HEK293 (cell line): ENCODE measurements around the gene NARS2.
A peak's percentile ranks its signal among the peaks of the same experiment; 100 is the strongest.

Experiments used
- CTCF ChIA-PET: fragments of 350-600 bp; formaldehyde crosslinking; extraction: SDS; loops from one replicate; lab custom pipeline; 2021; ENCODE audit warnings: antibody characterized with exemption; lab: Yijun Ruan, JAX
- POLR2A ChIA-PET: fragments of 300-600 bp; formaldehyde crosslinking; extraction: SDS; loops from one replicate; lab custom pipeline; 2020; ENCODE audit warnings: antibody characterized with exemption, inconsistent platforms; lab: Yijun Ruan, JAX
- H3K27ac ChIP-seq: fragments of 200-500 bp; sonication (Bioruptor generic); 2 replicates; pipeline ENCODE4 v1.5.1; 2014; ENCODE audit warnings: low read depth, low read length, control low read depth, inconsistent platforms; ENCODE audit errors: extremely low read depth
- H3K36me3 ChIP-seq, 2 experiments: fragments of 200-500 bp in 1 of 2; sonication (Bioruptor generic) in 1 of 2; 1 replicate in 1 of 2; 2 replicates in 1 of 2; pipeline ENCODE4 v1.5.1; 2014 to 2017; ENCODE audit warnings: inconsistent platforms in 2 of 2, low read length in 2 of 2; ENCODE audit not compliant: control insufficient read depth in 2 of 2, insufficient read depth in 1 of 2
- H3K4me1 ChIP-seq: fragments of 200-500 bp; sonication (Bioruptor generic); 2 replicates; pipeline ENCODE4 v1.5.1; 2014; ENCODE audit warnings: mild to moderate bottlenecking, low read length, inconsistent platforms; ENCODE audit not compliant: control insufficient read depth, insufficient read depth
- H3K4me3 ChIP-seq: 2 replicates; pipeline ENCODE4 v1.5.1; 2011; ENCODE audit warnings: low read depth, mild to moderate bottlenecking, control low read depth, low read length, moderate library complexity
- H3K9me3 ChIP-seq: fragments of 200-500 bp; sonication (Bioruptor generic); 2 replicates; pipeline ENCODE4 v1.5.1; 2014; ENCODE audit warnings: low read depth, low read length, inconsistent platforms; ENCODE audit not compliant: control insufficient read depth, insufficient read depth
- GLIS1 ChIP-seq: fragments of 450-650 bp; formaldehyde crosslinking; IDR thresholded peaks from 2 replicates; pipeline ENCODE4 v1.5.1; 2016; ENCODE audit warnings: missing biosample characterization, missing genetic modification characterization
- KLF16 ChIP-seq: fragments of 450-650 bp; formaldehyde crosslinking; IDR thresholded peaks from 2 replicates; pipeline ENCODE4 v1.5.1; 2017; ENCODE audit warnings: missing biosample characterization, missing genetic modification characterization
- PRDM1 ChIP-seq: fragments of 450-650 bp; formaldehyde crosslinking; IDR thresholded peaks from 2 replicates; pipeline ENCODE4; 2016; ENCODE audit warnings: missing biosample characterization, missing genetic modification characterization
- SCRT2 ChIP-seq: fragments of 450-650 bp; formaldehyde crosslinking; IDR thresholded peaks from 2 replicates; pipeline ENCODE4 v1.5.1; 2016; ENCODE audit warnings: missing biosample characterization, missing genetic modification characterization
- SP2 ChIP-seq: fragments of 450-650 bp; formaldehyde crosslinking; IDR thresholded peaks from 2 replicates; pipeline ENCODE4 v1.5.1; 2016; ENCODE audit warnings: missing biosample characterization, missing genetic modification characterization
- SP3 ChIP-seq: fragments of 450-650 bp; formaldehyde crosslinking; IDR thresholded peaks from 2 replicates; pipeline ENCODE4 v1.5.1; 2016; ENCODE audit warnings: missing biosample characterization, missing genetic modification characterization
- SP7 ChIP-seq: fragments of 450-650 bp; formaldehyde crosslinking; IDR thresholded peaks from 2 replicates; pipeline ENCODE4 v1.5.1; 2016; ENCODE audit warnings: missing biosample characterization, missing genetic modification characterization
- TRIM28 ChIP-seq: IDR thresholded peaks from 2 replicates; pipeline ENCODE4 v1.6.1; 2011; ENCODE audit warnings: low read length, control low read depth, borderline replicate concordance
- ZBTB17 ChIP-seq: fragments of 450-650 bp; formaldehyde crosslinking; IDR thresholded peaks from 2 replicates; pipeline ENCODE4 v1.5.1; 2016; ENCODE audit warnings: missing biosample characterization, missing genetic modification characterization
- ZBTB20 ChIP-seq: fragments of 450-650 bp; formaldehyde crosslinking; IDR thresholded peaks from 2 replicates; pipeline ENCODE4 v1.5.1; 2016; ENCODE audit warnings: missing biosample characterization, missing genetic modification characterization
- ZBTB21 ChIP-seq: fragments of 450-650 bp; formaldehyde crosslinking; IDR thresholded peaks from 2 replicates; pipeline ENCODE4 v1.5.1; 2017; ENCODE audit warnings: missing biosample characterization, missing genetic modification characterization
- ZFHX2 ChIP-seq: fragments of 450-650 bp; formaldehyde crosslinking; conservative IDR thresholded peaks from 2 replicates; pipeline ENCODE4 v1.5.1; 2016; ENCODE audit warnings: missing biosample characterization, missing genetic modification characterization
- ZNF2 ChIP-seq: fragments of 450-650 bp; formaldehyde crosslinking; IDR thresholded peaks from 2 replicates; pipeline ENCODE4 v1.5.1; 2016; ENCODE audit warnings: missing biosample characterization, missing genetic modification characterization
- ZNF24 ChIP-seq: fragments of 450-650 bp; formaldehyde crosslinking; IDR thresholded peaks from 2 replicates; pipeline ENCODE4 v1.5.1; 2016; ENCODE audit warnings: missing biosample characterization, missing genetic modification characterization
- ZNF341 ChIP-seq: fragments of 450-650 bp; formaldehyde crosslinking; IDR thresholded peaks from 2 replicates; pipeline ENCODE4; 2016; ENCODE audit warnings: low read depth, missing biosample characterization, missing genetic modification characterization
- ZNF354C ChIP-seq: fragments of 450-650 bp; formaldehyde crosslinking; IDR thresholded peaks from 2 replicates; pipeline ENCODE4 v1.5.1; 2016; ENCODE audit warnings: missing biosample characterization, missing genetic modification characterization, low read depth, borderline replicate concordance
- ZNF366 ChIP-seq: fragments of 450-650 bp; formaldehyde crosslinking; conservative IDR thresholded peaks from 2 replicates; pipeline ENCODE4 v1.5.1; 2016; ENCODE audit warnings: missing biosample characterization, missing genetic modification characterization
- ZNF394 ChIP-seq: fragments of 450-650 bp; formaldehyde crosslinking; IDR thresholded peaks from 2 replicates; pipeline ENCODE4 v1.5.1; 2016; ENCODE audit warnings: missing biosample characterization, missing genetic modification characterization, mild to moderate bottlenecking, moderate library complexity, borderline replicate concordance
- ZNF473 ChIP-seq: fragments of 450-650 bp; formaldehyde crosslinking; IDR thresholded peaks from 2 replicates; pipeline ENCODE4 v1.5.1; 2017; ENCODE audit warnings: missing biosample characterization, missing genetic modification characterization
- ZNF629 ChIP-seq: fragments of 450-650 bp; formaldehyde crosslinking; IDR thresholded peaks from 2 replicates; pipeline ENCODE4 v1.5.1; 2017; ENCODE audit warnings: missing biosample characterization, missing genetic modification characterization
- TF ChIP-seq, protein P1 (sequence below): fragments of 450-650 bp; formaldehyde crosslinking; optimal IDR thresholded peaks from 2 replicates; pipeline ENCODE3; 2016; ENCODE audit warnings: missing biosample characterization, mild to moderate bottlenecking, missing genetic modification characterization
- TF ChIP-seq, protein P2 (sequence below): fragments of 450-650 bp; formaldehyde crosslinking; IDR thresholded peaks from 2 replicates; pipeline ENCODE4 v1.5.1; 2016; ENCODE audit warnings: missing biosample characterization, missing genetic modification characterization
- TF ChIP-seq, protein P3 (sequence below): fragments of 450-650 bp; formaldehyde crosslinking; IDR thresholded peaks from 2 replicates; pipeline ENCODE4 v1.5.1; 2016; ENCODE audit warnings: missing biosample characterization, missing genetic modification characterization
- TF ChIP-seq, protein P4 (sequence below): fragments of 450-650 bp; formaldehyde crosslinking; IDR thresholded peaks from 2 replicates; pipeline ENCODE4 v1.5.1; 2016; ENCODE audit warnings: missing biosample characterization, missing genetic modification characterization
- TF ChIP-seq, protein P5 (sequence below): fragments of 450-650 bp; formaldehyde crosslinking; IDR thresholded peaks from 2 replicates; pipeline ENCODE4 v1.5.1; 2016; ENCODE audit warnings: missing biosample characterization, missing genetic modification characterization

Gene NARS2, protein sequence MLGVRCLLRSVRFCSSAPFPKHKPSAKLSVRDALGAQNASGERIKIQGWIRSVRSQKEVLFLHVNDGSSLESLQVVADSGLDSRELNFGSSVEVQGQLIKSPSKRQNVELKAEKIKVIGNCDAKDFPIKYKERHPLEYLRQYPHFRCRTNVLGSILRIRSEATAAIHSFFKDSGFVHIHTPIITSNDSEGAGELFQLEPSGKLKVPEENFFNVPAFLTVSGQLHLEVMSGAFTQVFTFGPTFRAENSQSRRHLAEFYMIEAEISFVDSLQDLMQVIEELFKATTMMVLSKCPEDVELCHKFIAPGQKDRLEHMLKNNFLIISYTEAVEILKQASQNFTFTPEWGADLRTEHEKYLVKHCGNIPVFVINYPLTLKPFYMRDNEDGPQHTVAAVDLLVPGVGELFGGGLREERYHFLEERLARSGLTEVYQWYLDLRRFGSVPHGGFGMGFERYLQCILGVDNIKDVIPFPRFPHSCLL

DNA sequence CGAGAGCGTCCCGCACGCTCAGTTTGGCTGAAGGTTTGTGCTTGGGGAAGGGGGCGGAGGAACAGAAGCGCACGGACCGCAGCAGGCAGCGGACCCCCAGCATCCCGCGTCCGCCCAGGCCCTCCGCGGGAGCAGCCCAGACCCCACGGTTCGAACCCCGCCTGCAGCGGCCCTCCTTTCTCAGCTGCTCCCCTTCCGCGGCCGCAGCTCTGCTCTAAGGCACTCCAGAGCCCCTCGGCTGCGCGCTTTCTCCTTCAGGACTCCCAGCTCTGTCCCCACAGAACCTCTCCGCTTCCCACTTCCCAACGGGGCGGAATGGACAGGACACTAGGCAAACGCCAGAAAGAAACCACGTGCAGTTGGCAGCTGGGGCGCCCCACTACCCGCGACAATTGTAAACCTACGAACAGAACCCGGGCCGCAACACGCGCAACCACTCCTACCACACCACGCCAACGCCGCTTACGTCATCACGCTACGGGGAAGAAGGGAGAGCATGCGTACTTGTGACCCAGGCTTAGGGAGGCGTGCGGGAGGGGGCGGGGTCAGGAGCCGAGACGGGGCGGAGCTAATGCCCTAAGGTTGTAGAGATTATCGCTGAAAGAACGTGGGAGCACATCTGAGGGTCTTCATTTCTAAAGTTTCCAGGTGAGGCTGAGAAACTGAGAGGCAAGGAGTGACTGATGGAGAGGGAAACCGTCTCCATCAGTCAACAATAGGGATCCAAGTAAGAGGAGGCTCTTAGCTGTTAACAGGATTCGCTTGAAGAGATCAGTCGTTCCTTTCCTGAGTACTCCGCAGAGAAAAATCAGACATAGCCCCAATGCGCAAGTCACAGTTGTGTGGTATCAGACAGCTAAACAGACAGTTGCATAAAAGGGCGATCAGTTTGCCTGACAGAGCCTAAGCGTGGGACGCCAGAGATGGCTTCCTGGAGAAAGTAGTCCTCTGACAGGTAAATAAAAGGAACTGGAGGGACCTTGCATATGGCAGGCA lies at the start of gene NARS2:
TSS of gene NARS2 (minus strand) at position 479 of the 996 bp plus-strand sequence. CDS start at position 103, 376 bp downstream.
- no peaks in the 10 kb centered on the region for H3K4me1 ChIP-seq
- no peaks in the 10 kb centered on the region for H3K9me3 ChIP-seq
- POLR2A ChIA-PET = interaction anchor here (0.6 to 1.6 kb wide), 5 partner anchors 10 to 436 kb away, joined by 4 to 6 read pairs (median 5); partner anchors contain the start of genes ALG8, KCTD21 and USP35
- peak within 1 kb of the TSS; percentile 87 for H3K4me3 ChIP-seq
- H3K27ac ChIP-seq = peak within 1 kb of the TSS; percentile 38; the same call in 1 of the 2 replicates
- H3K36me3 ChIP-seq = peaks cover 4 to 22% of the 10 kb centered on the region in 2 experiments; a peak in 2 of 3 replicates
- CTCF ChIA-PET = interaction anchor here (0.5 to 5.0 kb wide), 4 partner anchors 10 to 347 kb away, joined by 3 to 40 read pairs (median 5); no protein-coding TSS in a partner anchor
- TF ChIP-seq GLIS1 (tag by site-specific recombination) (peak; percentile 49), SP7 (tag by site-specific recombination) (peak; percentile 55), ZNF473 (no peak), SCRT2 (no peak), TRIM28 (peak; percentile 16; the same call in 1 of the 2 replicates), PRDM1 (tag by site-specific recombination) (0 out of 2 replicates have a peak, but pooled peaks have one; percentile 2), SP3 (peak; percentile 58), ZNF394 (tag by site-specific recombination) (peak; percentile 84), ZNF629 (tag by site-specific recombination) (peak; percentile 92), KLF16 (tag by site-specific recombination) (peak; percentile 55; the same call in 1 of the 2 replicates), ZNF341 (tag by site-specific recombination) (no peak), ZNF366 (tag by site-specific recombination) (0 out of 2 replicates have a peak, but pooled peaks have one; percentile 47), ZNF2 (tag by site-specific recombination) (peak; percentile 61; the same call in 1 of the 2 replicates), ZBTB17 (tag by site-specific recombination) (peak; percentile 63), ZFHX2 (peak; percentile 75), ZNF24 (tag by site-specific recombination) (0 out of 2 replicates have a peak, but pooled peaks have one; percentile 46), SP2 (tag by site-specific recombination) (peak; percentile 36), ZBTB20 (tag by site-specific recombination) (peak; percentile 79), ZBTB21 (tag by site-specific recombination) (peak; percentile 86), ZNF354C (tag by site-specific recombination) (no peak)
- TF ChIP-seq, protein P1, sequence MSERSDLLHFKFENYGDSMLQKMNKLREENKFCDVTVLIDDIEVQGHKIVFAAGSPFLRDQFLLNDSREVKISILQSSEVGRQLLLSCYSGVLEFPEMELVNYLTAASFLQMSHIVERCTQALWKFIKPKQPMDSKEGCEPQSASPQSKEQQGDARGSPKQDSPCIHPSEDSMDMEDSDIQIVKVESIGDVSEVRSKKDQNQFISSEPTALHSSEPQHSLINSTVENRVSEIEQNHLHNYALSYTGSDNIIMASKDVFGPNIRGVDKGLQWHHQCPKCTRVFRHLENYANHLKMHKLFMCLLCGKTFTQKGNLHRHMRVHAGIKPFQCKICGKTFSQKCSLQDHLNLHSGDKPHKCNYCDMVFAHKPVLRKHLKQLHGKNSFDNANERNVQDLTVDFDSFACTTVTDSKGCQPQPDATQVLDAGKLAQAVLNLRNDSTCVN (tag by site-specific recombination) = peak; percentile 53
- TF ChIP-seq, protein P2, sequence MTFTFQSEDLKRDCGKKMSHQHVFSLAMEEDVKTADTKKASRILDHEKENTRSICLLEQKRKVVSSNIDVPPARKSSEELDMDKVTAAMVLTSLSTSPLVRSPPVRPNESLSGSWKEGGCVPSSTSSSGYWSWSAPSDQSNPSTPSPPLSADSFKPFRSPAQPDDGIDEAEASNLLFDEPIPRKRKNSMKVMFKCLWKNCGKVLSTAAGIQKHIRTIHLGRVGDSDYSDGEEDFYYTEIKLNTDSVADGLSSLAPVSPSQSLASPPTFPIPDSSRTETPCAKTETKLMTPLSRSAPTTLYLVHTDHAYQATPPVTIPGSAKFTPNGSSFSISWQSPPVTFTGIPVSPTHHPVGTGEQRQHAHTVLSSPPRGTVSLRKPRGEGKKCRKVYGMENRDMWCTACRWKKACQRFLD (tag by site-specific recombination) = no peak
- TF ChIP-seq, protein P3, sequence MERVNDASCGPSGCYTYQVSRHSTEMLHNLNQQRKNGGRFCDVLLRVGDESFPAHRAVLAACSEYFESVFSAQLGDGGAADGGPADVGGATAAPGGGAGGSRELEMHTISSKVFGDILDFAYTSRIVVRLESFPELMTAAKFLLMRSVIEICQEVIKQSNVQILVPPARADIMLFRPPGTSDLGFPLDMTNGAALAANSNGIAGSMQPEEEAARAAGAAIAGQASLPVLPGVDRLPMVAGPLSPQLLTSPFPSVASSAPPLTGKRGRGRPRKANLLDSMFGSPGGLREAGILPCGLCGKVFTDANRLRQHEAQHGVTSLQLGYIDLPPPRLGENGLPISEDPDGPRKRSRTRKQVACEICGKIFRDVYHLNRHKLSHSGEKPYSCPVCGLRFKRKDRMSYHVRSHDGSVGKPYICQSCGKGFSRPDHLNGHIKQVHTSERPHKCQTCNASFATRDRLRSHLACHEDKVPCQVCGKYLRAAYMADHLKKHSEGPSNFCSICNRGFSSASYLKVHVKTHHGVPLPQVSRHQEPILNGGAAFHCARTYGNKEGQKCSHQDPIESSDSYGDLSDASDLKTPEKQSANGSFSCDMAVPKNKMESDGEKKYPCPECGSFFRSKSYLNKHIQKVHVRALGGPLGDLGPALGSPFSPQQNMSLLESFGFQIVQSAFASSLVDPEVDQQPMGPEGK (tag by site-specific recombination) = peak; percentile 41; the same call in 1 of the 2 replicates
- TF ChIP-seq, protein P4, sequence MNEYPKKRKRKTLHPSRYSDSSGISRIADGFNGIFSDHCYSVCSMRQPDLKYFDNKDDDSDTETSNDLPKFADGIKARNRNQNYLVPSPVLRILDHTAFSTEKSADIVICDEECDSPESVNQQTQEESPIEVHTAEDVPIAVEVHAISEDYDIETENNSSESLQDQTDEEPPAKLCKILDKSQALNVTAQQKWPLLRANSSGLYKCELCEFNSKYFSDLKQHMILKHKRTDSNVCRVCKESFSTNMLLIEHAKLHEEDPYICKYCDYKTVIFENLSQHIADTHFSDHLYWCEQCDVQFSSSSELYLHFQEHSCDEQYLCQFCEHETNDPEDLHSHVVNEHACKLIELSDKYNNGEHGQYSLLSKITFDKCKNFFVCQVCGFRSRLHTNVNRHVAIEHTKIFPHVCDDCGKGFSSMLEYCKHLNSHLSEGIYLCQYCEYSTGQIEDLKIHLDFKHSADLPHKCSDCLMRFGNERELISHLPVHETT (tag by site-specific recombination) = 0 out of 2 replicates have a peak, but pooled peaks have one; percentile 54
- TF ChIP-seq, protein P5, sequence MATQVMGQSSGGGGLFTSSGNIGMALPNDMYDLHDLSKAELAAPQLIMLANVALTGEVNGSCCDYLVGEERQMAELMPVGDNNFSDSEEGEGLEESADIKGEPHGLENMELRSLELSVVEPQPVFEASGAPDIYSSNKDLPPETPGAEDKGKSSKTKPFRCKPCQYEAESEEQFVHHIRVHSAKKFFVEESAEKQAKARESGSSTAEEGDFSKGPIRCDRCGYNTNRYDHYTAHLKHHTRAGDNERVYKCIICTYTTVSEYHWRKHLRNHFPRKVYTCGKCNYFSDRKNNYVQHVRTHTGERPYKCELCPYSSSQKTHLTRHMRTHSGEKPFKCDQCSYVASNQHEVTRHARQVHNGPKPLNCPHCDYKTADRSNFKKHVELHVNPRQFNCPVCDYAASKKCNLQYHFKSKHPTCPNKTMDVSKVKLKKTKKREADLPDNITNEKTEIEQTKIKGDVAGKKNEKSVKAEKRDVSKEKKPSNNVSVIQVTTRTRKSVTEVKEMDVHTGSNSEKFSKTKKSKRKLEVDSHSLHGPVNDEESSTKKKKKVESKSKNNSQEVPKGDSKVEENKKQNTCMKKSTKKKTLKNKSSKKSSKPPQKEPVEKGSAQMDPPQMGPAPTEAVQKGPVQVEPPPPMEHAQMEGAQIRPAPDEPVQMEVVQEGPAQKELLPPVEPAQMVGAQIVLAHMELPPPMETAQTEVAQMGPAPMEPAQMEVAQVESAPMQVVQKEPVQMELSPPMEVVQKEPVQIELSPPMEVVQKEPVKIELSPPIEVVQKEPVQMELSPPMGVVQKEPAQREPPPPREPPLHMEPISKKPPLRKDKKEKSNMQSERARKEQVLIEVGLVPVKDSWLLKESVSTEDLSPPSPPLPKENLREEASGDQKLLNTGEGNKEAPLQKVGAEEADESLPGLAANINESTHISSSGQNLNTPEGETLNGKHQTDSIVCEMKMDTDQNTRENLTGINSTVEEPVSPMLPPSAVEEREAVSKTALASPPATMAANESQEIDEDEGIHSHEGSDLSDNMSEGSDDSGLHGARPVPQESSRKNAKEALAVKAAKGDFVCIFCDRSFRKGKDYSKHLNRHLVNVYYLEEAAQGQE = no peak
